Choroid plexus epithelial cell (primary cell): Measurements from ENCODE around the gene SOHLH1.

Experiments used
- DNase-seq: peaks from one replicate; pipeline ENCODE4 v3.0.0-alpha.2; 2010; ENCODE audit warnings: low read depth
- H3K4me3 ChIP-seq: 2 replicates; pipeline ENCODE4 v1.5.1; 2011; ENCODE audit warnings: low read depth, mild to moderate bottlenecking, control low read depth, low read length, moderate library complexity
- TF ChIP-seq, protein P1 (sequence below): conservative IDR thresholded peaks from 2 replicates; pipeline ENCODE4 v1.5.1; 2011; ENCODE audit warnings: low read depth, mild to moderate bottlenecking, control low read depth, inconsistent platforms, low read length, moderate library complexity

The SOHLH1 gene

DNA sequence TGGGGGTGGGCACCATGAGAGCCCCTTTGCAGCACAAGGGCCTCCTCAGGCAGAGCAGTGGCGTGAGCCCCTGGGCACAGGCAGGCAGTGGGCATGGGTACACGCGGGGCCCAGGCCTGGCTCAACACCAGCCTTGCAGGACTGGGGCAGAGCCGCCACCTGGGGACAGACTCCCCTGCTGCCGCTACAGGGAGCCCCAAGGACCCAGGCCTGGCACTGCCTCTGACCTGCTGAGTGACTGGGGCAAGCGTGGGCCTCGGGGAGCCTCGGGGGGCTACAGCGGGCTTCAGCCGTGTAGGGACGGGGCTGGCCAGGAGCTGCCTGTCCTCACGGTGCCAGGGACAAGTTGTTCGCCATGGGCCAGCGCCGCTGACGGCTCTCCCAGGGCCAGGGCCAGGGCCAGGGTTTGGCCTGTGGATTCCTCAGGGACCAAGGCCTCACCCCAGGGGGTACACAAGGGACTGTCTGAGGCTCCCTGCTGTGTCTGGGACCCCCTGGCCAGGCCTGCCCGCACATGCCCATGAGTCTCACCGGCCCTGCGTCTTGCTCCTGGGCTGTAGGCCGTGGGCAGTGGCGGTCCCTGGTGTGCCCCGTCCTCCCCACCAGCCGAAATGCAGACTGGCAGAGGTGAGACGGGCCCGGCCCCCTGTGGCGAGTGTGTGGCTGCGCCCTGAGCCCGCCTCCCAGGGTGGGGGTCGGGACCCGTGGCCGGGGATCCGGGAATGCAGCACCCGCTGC lies 45.2 kb upstream of the SOHLH1 start:
- TF ChIP-seq, protein P1, sequence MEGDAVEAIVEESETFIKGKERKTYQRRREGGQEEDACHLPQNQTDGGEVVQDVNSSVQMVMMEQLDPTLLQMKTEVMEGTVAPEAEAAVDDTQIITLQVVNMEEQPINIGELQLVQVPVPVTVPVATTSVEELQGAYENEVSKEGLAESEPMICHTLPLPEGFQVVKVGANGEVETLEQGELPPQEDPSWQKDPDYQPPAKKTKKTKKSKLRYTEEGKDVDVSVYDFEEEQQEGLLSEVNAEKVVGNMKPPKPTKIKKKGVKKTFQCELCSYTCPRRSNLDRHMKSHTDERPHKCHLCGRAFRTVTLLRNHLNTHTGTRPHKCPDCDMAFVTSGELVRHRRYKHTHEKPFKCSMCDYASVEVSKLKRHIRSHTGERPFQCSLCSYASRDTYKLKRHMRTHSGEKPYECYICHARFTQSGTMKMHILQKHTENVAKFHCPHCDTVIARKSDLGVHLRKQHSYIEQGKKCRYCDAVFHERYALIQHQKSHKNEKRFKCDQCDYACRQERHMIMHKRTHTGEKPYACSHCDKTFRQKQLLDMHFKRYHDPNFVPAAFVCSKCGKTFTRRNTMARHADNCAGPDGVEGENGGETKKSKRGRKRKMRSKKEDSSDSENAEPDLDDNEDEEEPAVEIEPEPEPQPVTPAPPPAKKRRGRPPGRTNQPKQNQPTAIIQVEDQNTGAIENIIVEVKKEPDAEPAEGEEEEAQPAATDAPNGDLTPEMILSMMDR = no peak
- DNase-seq = no peak
- H3K4me3 ChIP-seq = no peak overlapping the region

DNA sequence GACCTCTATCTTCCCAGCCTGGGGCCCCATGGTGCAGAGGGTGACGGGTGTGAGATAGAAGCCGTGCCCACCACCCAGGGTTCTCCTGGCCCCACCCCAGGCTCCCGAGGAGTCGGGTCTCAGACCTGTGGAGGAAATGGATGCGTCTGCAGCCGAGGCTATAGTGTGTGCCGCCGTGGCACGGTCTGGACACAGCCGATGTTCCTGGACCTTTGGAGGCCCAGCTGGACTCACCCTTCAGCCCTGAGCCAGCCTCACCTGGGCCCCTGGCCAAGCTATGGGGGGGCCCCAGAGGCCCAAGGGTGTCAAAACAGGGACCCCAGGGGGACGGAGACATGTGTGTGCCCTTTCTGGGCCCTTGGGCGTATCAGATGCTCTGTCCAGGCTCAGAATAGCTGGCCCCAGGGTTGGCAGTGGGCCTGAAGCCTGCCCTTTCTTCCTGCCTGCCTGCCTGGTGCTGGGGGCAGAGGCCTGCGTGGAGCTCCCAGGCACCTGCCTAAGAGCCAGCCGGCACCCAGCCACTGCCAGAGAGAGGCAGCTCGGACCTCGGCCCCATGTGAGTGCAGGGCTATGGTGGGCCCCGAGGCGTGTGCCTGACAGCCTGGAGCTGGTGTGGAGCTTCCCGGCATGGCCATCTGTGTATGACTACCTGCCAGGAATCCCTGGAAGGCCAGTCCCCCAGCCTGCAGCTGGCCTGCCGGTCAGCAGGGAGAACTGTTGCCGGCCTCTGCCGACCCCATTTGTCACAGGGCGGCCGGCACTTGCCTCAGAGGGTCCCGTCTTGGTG lies 44.5 kb upstream of the SOHLH1 start:
- TF ChIP-seq, protein P1 = no peak
- H3K4me3 ChIP-seq = no peak overlapping the region
- no peak for DNase-seq

DNA sequence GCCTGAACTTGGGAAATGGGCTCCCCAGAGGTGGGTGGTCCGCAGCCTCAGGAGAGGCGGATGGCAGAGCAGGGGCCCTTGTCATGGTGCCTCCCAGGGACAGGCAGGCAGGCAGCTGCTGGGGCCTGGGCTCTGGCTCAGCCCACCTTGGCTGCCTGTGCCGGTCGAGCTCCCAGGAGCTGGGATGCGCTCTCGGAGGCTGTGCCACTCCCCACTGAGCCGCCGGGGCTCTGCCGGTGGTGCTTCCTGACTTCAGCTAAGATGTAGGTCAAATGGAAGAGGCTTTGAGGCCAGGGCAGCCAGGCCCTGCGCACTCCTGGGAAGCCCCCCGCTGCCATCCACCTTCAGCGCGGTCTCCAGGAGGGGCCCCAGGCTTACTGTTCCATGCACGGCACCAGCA lies 43.7 kb upstream of the SOHLH1 start:
- H3K4me3 ChIP-seq = no peak overlapping the region
- no peak for DNase-seq
- TF ChIP-seq, protein P1 = no peak

DNA sequence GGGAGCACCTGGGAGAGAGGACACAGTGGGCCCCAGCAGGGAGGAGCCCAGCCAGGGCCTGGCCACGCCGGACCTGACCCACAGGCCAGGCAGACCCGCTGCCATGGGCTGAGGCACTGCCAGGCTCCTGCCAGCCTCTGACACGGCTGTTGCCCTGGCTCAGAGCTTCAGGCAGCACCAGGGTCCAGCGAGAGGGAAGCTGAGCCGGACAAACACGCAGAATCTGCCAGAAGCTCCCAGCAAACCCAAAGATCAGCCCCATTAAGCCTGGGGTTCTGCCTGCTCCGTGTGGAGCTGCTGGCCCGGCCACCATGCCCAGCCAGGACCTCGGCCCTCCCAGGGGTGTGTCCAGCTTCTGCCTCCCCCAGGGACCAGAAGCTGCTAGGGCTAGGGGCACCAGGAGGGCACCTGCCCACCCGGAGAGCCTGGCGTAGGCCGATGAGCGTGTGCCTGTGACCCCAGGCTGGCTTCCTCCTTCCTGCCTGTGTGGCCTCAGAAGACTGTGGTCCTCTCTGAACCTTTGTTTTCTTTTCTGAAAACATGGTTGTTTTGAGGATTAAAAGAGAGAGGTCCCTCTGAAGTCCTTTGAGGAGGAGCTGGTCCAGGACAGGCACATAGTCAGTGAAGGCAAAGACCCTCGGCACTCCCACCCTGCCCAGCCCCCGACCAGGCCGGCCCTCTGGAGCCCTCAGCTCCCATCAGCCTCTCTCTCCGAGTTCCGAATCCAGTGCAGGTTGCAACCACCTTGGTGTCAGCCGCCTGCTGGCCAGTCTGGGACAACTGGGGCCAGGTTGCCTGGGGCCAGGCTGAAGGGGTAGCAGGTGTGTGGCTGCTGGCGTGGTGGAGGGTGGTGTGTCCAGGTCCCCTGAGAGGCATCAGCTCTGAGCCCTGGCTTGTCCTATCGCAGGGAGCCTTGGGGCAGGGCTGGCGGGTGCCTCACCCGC lies 42.3 kb upstream of the SOHLH1 start:
- TF ChIP-seq, protein P1 = no peak
- DNase-seq = no peak
- H3K4me3 ChIP-seq = no peak overlapping the region

DNA sequence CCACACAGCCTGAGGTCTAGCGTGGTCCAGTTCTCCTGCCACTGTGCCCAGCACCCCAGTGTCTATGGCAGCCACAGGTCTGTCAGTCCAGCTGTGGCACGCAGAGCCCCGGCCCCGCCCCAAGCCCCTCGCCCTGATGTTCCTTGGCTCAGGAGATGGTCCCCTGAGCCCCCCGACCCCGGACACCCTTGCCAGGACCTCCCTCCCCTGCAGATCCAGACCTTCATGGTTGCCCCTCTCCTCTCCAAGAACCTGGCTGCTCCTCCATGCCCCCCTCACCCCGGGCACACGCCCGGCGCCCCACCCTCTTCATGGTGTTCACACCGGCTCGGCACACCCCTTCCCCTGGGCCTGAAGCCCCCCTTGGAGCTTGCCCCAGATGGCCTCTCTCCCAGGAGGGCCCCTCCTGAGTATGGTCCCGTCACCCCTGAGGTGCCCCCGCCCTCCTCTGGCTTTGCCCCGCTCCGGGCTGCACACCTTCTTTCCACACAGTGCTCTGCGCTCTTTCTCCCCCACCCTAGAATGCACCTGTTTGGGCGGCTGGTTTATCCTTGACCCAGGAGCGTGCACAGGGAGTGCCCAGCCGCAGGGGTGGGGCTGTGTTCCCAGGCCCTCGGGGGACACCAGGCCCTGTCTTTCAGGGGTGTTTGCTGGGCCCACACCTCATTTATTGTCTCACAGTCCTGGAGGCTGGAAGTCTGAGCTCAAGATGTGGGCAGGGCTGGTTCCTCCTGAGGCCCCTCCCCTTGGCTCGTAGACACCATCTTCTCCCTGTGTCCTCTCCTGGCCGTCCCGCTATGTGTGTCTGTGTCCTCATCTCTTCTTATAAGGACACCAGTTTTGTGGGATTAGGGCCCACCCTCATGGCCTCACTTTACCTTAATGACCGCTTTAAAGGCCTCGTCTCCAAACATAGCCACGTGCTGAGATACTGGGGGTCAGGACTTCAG lies 40.3 kb upstream of the SOHLH1 start:
- no peak overlapping the region for H3K4me3 ChIP-seq
- DNase-seq = no peak
- TF ChIP-seq, protein P1 = no peak

DNA sequence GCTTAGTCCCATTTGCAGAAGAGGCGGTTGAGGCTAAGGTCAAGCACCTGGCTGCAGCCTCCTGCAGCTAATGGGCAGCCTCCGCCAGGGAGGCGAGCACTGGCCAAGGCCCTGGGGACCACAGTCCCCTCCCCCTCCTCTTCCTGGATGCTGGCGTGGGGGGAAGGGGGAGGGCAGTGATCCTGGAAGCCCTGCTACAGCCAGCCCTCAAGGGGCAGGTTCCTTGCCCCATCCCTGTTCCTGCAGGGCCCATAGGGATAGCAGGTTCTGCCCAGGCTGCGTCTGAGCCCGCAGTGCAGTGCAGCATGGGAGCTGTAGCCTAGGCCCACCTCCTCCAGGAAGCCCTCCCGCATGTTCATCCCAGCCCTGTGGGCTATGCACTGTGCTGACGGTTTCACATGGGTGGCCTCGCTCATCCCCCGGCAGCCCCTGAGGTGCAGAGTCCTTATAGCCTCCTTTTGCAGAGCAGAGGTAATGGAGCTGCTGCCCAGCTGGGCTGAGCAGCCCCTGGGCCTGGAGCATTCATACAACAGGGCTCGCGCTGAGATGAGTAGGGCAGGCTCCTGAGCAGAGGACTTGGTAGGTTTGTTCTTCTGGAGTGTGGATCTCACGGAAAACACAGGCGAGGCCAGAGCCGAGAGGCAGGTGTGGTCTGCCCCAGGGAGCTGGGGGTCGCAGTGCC lies 38.7 kb upstream of the SOHLH1 start:
- H3K4me3 ChIP-seq = no peak overlapping the region
- DNase-seq = no peak
- TF ChIP-seq, protein P1 = no peak
